Coronary artery (tissue), 2 donors: ENCODE results near the gene CAMTA1.
"Not testable (repeated sequence)": the region's sequence is repeated elsewhere in the genome, so short reads cannot be mapped to it uniquely, and the experiment has no call there.

ENCODE experiments used
- DNase-seq: peaks from one replicate; pipeline ENCODE4 v3.0.0-alpha.2; 2017; ENCODE audit warnings: low spot score
- H3K27ac ChIP-seq, 2 donors: fragments of 200-600 bp; sonication (generic); one replicate each; pipeline ENCODE4 v1.5.1; 2016 to 2019
- H3K4me3 ChIP-seq: fragments of 200-600 bp; sonication (generic); 2 replicates; pipeline ENCODE4 v1.5.1; 2016; ENCODE audit warnings: mild to moderate bottlenecking, moderate library complexity
- TF ChIP-seq, protein P1 (sequence below): fragments of 200-600 bp; sonication (generic); IDR thresholded peaks from one replicate; pipeline ENCODE4 v1.5.1; 2019; ENCODE audit warnings: antibody characterized with exemption

CAMTA1 gene

GRCh38 chr1:7591565-7591964, 806.3 kb downstream of the CAMTA1 start:
- DNase-seq: no peak

DNA sequence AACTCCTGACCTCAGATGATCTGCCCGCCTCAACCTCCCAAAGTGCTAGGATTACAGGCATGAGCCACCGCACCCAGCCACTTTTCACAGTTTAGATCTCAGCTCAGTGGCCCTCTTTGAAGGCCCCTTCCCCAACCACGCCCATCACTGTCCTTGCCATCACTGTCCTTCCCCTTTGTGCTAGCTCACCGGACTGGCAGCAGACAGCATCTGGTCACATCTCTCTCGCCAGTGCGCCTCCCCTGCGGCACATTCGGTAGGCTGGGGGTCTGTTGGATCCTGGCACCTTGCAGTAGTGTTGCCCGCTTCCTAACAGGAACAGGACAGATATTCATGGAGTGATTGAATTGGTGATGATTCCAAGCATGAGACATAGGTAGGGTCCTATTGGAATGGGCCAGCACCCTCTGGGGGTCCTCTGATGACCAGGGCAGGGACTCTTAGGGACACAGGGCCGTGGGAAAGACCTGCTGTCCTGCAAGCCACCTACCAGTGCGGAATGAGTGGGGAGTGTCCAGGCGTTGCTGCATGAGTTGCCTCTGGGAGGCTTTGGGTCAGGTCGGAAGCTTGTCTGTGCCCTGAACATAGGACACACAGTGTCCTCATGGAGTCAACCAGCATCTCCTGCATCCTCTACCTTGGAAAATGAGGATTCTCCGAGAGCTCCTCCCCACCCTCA, 807.0 kb downstream of the CAMTA1 start:
- no peak for DNase-seq
- TF ChIP-seq, protein P1, sequence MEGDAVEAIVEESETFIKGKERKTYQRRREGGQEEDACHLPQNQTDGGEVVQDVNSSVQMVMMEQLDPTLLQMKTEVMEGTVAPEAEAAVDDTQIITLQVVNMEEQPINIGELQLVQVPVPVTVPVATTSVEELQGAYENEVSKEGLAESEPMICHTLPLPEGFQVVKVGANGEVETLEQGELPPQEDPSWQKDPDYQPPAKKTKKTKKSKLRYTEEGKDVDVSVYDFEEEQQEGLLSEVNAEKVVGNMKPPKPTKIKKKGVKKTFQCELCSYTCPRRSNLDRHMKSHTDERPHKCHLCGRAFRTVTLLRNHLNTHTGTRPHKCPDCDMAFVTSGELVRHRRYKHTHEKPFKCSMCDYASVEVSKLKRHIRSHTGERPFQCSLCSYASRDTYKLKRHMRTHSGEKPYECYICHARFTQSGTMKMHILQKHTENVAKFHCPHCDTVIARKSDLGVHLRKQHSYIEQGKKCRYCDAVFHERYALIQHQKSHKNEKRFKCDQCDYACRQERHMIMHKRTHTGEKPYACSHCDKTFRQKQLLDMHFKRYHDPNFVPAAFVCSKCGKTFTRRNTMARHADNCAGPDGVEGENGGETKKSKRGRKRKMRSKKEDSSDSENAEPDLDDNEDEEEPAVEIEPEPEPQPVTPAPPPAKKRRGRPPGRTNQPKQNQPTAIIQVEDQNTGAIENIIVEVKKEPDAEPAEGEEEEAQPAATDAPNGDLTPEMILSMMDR: no peak
- H3K4me3 ChIP-seq: no peak overlapping the region
- no peak overlapping the region for H3K27ac ChIP-seq

More at GRCh38 chr1:7591565-7591964, 806.3 kb downstream of the CAMTA1 start:
- Histone ChIP-seq H3K27ac (no peak overlapping the region), H3K4me3 (no peak overlapping the region)
- TF ChIP-seq, protein P1: no peak

- no peak for DNase-seq
- TF ChIP-seq, protein P1: no peak
- Histone ChIP-seq H3K27ac (no peak overlapping the region), H3K4me3 (no peak overlapping the region)
Measured at GRCh38 chr1:7594002-7594713, 808.9 kb downstream of the CAMTA1 start.

GRCh38 chr1:7594714-7595295, 809.6 kb downstream of the CAMTA1 start:
- TF ChIP-seq, protein P1: no peak
- no peak for DNase-seq
- Histone ChIP-seq H3K4me3 (no peak overlapping the region), H3K27ac (no peak overlapping the region)

GRCh38 chr1:7595336-7595735, 810.1 kb downstream of the CAMTA1 start:
- Histone ChIP-seq H3K4me3 (no peak overlapping the region), H3K27ac (no peak overlapping the region)
- no peak for DNase-seq
- TF ChIP-seq, protein P1: no peak

- DNase-seq: no peak
- TF ChIP-seq, protein P1: no peak
- no peak overlapping the region for H3K4me3 ChIP-seq
- H3K27ac ChIP-seq: no peak overlapping the region
Measured at GRCh38 chr1:7596126-7596965, 811.1 kb downstream of the CAMTA1 start.

- DNase-seq, H3K27ac ChIP-seq, H3K4me3 ChIP-seq: not testable (repeated sequence)
Measured at GRCh38 chr1:7598058-7598457, 812.8 kb downstream of the CAMTA1 start.

DNA sequence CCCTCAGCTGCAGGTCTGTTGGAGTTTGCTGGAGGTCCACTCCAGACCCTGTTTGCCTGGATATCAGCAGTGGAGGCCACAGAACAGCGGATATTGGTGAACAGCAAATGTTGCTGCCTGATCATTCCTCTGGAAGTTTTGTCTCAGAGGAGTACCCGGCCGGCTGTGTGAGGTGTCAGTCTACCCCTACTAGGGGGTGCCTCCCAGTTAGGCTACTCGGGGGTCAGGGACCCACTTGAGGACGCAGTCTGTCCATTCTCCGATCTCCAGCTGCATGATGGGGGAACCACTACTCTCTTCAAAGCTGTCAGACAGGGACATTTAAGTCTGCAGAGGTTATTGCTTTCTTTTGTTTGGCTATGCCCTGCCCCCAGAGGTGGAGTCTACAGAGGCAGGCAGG, 819.7 kb downstream of the CAMTA1 start:
- not testable (repeated sequence) for H3K27ac ChIP-seq, H3K4me3 ChIP-seq, DNase-seq
